ENCODE results near the gene PRPF19.

The PRPF19 gene

DNA sequence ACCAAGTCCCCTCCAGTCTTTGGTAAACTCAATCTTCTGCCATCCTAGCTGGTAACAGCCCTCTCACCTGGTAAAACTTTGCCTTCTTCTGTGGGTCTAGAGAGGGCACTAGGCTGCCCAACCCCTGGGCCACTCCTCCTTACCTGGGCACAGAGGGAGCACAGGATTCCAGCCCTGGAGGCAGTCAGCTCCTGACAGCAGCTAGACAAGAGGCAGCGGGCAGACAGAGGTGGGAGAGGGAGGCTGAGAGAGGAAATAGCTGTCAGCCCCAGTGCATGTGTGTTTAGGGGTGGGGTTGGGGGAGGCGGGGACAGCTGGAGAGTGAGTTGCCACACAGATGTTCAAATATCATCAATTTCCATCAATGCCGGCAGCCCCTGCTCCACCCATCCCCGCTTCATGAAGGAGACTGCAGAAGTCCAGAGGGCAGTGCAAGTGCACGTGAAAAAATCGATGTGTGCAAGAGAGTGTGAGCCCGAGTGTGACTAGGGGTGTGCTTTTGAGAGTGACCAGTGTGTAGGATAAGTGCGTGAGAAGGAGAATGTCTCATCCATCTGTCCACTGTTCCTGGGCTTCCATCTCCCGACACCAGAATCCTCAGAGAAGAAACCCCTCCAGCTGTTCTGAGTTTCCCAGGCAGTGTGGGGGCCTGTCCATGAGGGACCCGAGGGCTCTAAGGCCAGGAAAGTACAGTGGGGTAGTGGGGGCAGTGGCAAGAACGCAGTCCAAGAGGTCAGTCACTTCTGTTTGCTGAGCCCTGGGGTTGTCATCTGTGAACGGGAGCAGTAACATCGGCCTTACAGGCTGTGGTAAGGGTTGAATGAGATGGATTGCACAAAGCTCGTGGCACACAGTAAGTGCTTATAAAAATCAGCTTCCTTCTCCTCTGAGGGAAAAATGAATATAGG is 50.4 kb downstream of the PRPF19 start, which contains the start of gene PTGDR2:
TSS of gene PTGDR2 (minus strand) at position 225 of the 908 bp plus-strand sequence. CDS start 2,228 bp downstream, outside the sequence.
- no peak for FAIRE-seq

DNA sequence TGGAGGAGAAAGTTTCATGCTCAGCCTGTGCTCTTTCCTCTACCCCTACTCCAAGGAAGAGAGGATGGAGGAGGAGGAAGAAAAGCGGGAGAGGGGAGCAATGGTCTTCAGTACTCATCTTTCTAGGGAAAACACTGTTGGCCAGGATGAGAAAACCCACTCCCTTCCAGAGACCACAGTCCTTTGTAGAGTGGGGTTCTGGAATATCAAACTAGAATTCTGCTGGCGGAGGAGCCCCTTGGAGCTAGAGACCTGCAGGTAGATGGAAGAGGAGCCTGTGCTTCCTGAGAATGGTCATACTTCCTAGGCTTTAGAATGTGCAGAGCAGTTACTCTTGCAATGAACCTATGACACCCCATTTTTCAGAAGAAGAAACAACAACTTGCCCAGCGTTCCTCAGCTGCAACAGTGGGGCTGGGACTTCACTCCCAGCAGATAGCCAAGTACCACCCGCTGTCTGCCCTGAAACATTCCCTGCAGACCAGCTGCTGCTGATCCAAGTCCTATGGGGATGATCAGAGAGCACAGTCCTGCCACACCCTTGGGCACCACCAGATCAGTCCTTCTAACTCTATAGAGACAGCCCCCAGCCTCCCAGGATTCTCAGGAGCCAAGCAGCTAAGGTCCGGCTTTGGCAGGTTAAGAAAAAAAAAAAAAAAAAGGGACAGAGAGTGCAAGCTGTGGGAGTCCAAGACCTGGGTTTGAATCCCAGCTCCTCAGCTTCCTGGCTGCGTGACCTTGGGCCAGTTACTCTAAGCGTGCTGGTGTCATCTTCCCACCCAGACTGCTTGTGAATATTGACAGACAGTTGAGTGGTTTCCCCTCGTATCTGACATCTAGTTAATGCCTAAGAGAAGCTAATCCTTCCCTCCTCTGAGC is 51.3 kb downstream of the PRPF19 start:
- FAIRE-seq: no peak

DNA sequence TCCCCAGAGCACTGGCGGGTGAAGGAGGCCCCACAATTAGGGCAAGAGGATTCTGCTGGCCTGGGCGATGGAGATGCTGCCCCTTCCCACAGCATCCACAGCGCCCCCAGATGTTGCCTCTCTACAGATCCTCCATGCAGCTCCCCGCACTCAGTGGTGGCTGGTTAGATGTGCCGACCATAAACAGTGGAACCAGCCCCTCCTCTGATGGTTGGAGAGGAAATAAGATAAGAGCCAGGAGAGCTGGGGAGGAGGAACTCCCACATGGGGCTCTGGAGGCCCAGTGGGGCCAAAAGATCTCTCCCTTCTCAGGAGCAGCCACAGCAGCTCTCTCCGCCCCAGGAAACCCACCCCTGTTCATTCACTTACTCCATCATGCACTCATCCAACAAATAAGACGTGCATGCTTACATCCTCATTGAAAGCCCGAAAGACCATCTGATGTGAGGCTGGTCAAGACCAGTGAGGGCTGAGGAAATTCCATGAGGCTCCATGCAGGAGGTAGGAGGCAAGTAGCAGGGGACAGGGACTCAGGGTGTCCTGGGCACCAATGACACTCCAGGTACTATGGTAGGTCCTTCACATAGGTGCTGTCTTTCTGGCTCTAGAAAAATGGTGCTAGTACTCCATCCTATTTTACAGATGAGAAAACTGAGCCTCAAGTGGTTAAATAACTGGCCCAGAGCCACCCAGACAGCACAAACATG is 52.1 kb downstream of the PRPF19 start:
- FAIRE-seq: no peak

DNA sequence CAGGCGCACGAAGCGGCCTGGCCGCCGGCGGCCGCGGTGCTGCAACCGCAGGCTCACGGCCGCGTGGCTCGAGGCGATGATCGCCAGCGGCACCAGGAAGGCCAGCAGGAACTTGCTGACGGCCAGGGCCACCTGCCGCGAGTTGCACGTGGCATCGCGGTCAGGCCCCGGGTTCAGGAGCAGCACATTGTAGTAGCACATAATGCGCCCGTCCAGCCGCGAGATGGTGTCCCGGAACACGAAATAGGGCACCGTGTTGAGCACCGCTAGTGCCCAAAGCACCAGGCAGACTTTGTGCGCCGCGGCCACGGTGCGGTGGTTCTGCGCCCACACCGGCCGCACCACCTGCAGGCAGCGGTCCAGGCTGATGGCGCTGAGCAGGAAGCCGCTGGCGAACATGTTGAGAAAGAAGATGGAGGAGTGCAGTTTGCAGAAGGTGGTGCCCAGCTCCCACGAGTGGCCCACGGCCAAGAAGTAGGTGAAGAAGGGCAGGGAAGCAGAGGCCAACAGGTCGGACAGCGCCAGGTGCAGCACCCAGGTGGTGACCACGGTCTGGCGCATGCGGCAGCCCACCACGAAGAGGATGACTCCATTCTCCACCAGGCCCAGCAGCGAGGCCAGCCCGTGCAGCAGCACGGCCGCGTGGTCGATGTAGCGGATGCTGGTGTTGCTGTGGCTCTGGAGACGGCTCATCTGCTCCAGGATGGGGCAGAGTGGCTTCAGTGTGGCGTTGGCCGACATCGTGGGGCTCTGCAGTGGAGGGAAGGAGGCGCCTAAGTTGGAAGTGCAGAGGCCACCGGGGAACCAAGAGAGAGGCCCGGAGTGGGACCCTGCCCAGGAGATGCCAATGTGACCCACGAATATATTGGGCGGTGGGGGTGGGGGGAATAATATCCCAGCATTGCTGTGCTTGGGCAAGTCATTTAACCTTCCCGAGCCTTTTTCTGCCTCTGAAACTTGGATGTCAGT is 53.1 kb downstream of the PRPF19 start:
- no peak for FAIRE-seq

DNA sequence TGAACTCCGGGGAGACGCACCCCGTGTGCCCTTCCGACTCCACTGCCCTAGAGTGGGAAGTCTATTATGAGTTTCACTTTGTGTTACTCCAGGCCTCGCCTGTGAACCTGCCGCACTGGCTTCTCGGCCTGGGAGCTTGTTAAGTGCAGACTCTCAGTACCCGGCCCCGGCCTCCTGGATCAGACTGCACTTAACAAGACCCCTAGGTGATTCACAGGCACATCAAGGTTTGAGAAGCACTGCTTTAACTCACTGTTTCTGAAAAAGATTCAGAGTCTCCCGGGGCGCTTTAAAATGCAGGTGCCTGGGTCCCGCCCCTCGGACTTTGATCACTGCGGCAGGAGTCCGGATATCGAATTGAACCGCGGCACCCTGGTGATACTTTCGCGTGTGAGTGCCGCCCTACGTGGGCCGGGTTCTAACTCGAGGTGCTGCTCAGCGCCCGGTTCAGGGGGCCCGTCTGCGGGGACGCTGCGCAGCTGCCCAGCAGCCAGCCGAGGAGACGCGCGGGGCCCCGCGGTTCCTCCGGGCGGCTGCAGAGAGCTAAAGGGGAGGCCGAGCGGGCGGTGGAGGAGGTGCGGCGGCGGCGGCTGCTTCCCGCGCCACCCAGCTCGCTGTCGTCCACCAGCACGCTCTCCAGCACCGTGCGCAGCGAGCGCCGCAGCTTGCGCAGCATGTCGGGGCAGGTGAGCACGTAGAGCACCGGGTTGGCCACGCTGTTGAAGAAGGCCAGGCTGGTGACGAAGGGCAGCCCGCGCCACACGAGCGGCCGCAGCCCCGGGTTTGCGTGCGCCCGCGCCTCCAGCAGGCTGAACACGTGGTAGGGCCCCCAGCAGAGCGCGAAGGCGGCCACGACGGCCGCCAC is 54.0 kb downstream of the PRPF19 start:
- FAIRE-seq: no peak

DNA sequence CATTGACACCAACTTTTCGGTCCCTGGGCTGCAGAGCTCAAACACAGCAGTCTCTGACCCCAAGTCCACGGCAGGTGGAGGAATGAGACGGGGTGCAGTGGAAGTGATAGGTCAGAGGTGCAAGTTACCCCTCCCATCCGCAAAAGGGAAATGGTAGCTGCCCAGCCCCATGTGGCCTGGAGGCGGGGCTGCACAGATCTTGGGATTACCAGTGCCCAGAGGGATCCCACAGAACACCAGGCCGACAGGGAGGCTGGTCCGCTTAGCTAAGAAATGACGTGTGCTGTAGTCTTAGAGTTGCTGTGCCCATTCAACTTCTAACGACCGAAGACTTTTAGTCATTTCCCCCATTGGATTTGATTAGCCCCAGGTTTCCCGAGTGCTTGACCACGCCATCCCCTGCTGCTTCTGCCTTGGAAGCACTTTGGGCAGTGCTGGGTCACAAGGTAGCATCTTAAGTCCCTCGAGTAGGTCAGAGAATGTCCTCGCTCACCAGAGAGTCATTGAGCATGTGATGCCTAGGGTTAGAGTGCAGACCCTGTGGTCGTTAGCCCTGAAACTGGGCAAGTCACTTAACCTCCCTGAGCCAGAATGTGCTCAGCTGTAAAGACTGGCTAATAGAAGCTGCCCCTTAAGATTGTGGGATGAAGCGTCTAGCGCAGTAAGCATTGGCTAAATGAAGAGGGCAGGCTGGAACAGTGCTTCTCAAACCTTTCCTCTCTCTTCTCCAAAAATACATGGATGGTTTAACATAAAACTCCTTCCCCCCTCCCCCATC is 54.9 kb downstream of the PRPF19 start:
- no peak for FAIRE-seq

DNA sequence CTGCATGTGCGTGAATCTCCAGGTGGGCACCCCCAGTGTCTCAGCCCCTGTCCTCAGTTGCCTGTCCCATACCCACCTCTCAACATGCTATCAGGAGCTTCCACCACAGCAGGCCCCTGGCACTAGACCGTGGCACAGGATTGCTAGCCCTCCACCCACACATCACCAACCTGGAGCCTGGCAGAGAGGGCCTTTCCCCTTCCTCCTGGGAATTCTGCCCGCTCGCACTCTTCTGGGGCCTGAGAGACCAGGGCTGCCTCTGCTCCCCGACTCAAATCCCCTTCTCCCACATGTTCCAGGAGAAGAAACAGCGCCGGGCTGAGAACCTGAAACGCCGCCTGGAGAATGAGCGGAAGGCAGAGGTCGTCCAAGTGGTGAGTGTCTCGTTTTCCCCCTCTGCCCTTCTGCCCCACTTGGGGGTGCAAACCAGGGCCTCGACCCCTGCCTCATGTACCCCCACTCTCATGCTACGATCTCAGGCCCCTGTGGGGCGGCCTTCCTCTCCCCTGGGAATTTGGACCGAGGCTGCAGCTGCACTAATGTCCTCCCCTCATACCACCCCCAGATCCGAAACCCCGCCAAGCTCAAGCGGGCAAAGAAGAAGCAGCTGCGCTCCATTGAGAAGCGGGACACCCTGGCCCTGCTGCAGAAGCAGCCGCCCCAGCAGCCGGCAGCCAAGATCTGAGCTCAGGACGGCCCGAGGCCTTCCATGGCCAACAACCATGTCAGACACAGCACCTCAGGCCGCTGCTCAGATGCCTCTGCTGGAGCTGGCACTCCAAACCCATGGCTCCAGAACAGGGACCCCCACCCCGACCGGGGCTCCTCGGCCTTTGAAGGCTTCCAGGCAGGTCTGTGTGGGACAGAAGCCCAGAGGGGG is 56.5 kb downstream of the PRPF19 start:
- FAIRE-seq: no peak

DNA sequence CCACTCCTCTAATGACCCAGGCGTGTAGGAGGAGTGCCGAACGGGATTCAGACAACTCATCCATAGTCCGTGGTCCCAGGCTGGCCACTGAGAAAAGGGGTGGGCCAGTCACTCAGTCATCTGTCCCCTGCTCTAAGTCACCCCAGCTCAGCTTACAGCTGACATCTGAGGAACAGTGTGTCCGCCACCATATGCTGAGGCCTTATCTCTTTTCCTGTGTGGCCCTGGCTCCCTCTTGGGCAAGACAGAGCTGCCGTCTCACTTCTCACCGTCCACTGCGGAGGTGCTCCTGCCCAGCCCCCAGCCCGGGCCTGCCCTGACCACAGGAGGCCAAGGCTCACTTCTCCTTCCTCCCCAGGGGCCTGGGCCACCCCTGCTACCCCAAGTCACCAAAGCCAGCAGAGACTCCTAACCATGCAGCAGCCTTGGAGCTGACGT is 57.7 kb downstream of the PRPF19 start:
- FAIRE-seq: no peak

DNA sequence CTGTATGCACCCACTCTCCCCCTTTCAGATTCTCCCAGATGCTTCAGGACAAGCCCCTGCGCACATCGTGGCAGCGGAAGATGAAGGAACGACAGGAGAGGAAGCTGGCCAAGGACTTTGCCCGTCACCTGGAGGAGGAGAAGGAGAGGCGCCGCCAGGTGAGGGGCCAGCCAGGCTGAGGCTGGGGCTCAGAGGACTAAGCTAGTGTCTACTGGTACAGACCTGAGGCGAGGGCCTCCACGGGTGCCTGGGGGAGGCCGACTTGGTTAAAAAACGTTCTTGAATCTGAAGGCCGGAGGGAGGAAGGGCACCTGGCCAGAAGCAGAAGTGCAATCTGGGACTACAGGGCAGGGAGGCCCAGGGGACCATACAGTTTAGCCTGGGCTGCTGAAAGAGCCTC is 58.5 kb downstream of the PRPF19 start:
- no peak for FAIRE-seq

DNA sequence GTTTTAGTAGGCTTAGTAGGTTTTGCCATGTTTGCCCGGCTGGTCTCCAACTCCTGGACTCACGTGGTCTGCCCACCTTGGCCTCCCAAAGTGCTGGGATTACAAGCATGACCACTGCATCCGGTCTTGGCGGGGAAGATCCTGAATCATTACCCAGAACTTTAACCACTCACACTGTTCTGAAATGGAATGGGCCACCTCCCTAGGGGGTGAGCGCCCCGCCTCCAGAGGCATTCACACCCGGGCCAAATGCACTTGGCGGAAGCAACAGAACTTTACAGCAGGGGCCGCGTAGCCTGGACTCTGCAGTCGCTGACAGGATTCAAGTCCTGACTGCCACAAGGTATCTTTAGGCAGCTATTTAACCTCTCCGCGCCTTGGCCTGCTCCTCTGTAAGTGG is 59.1 kb downstream of the PRPF19 start:
- FAIRE-seq: no peak

DNA sequence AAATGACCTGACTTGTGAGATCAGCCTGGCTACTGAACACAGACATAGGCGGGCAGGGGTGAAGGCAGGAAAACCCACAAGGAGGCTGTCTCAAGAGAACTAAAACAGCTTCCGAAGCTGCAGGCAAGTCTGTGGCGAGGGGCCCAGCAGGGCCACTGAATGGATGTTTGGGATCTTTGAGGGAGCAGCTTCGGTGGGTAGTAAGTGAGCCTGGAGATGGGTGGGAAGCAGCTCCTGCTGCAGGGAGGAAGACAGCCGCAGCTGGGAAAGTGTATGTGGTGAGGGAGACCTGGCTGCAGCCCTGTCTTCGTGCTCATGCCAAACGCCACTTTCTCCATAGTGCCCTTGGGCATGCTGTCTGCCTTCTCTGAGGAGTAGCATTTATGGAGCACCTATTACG is 61.0 kb downstream of the PRPF19 start:
- no peak for FAIRE-seq

DNA sequence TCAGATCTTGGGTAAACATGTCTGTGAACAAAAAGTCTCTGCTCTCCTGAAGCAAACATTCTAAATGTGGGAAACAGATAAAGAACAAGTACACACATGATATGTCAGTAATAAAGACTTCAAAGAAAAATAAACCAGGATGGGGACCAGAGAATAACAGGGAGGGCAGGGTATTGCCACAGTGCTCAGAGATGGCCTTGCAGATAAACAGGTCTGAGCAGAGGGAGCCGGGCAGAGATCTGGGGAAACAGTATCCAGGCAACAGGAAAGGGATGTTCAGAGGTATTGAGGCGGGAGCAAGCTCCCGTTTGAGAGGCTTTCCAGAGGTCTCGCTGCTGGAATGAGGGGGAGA is 61.5 kb downstream of the PRPF19 start:
- FAIRE-seq: no peak

DNA sequence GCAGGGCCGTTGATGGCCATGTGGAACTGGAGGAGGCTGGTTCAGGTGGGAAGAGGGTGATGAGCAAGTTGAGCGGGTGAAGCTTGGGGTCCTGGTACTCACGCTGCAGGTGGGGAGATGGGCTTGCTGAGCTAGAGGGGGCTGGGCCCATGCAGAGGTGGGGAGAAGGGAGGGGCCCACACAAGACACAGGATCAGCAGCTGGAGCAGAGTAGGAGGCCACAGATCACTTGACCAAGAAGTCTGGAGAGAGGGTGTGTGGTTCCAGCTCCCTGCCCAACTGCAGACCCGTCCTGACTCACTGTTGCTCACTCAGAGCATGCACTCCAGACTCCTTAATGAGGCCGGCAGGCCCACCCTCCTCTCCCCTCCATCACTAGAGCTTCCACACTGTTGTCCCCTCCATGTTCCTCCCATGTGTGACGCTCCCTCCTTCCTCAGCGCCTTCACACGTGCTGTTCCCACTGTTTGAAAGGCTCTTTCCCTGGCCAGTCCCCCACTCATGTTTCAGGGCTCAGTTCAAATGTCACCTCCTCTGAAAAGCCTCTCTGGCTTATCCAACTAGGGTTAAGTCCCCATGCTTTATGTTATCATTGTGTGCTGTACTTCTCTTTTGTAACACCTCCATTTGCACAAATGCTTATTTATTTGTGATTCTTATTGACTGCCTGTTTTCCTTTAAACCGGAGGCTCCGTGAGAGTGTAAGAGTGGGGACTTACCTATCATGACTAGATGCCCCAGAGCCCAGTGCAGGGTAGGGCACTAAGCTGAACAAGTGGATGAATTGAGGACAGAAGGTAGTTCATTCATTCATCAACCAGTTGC is 62.1 kb downstream of the PRPF19 start:
- FAIRE-seq: no peak

DNA sequence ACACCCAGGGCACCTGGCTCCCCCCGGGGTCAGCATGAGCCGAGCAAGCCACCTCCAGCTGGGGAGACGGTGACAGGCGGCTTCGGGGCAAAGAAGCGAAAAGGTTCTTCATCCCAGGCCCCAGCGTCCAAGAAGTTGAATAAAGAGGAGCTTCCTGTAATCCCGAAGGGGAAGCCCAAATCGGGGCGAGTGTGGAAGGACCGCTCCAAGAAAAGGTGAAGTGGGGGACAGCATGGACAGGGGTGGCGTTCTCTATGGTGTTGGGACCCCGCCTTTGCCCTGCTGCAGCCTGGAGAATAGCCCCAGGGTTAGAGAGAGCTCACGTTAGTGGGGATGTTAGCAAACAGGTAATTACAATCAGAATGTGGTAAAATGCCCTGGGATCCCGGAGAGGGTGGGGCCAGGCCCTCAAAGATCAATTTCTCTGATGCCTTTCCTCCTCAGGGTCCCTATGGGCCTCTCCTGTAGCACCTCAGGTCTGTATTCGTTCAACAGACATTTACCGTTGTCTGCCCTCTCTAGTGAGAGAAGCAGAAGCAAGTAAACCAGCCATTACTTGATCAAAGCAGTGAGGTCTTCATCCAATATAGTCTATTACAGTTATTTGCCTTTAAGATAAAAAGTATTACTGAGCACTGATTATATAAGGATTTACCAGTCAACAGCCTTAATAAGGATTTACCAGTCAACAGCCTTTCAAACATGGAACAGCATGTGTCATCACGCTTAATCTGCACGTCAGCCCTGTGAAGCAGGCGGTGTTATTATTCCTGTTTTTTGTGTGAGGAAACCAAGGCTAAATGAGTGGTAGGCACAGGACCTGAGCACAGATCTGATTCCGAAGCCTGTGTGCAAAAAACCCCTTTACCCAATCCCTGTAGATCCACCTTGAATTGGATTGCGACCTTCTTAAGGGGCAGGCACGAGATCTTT is 63.5 kb downstream of the PRPF19 start:
- FAIRE-seq: no peak

DNA sequence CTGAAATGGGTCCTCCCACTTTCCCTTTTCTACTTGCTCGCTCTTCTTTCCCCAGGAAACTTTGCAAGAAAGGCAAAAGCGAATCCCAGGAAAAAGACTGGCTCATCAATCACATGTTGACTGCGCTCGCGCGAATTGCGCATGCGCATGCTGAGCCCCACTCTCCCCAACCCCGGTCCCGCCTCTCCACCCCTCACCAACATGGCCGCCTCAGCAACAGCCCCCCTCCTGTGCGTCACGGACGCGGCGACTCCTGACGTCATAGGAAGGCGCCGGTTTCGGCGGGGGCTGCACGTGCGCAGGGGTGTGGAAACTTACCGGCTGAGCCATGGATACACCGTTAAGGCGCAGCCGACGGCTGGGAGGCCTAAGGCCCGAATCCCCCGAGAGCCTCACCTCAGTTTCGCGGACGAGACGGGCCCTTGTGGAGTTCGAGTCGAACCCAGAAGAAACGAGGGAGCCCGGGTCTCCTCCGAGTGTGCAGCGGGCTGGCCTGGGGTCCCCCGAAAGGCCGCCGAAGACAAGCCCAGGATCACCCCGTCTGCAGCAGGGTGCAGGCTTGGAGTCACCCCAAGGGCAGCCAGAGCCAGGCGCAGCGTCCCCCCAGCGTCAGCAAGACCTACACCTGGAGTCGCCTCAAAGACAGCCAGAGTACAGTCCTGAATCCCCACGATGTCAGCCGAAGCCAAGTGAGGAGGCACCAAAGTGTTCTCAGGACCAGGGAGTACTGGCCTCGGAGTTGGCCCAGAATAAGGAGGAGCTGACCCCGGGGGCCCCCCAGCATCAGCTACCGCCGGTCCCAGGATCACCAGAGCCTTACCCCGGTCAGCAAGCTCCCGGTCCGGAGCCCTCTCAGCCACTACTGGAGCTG is 64.4 kb downstream of the PRPF19 start, which contains the start of gene CCDC86:
TSS of gene CCDC86 (plus strand) at position 317 of the 871 bp plus-strand sequence. CDS start at position 329, 12 bp downstream.
- FAIRE-seq: no peak

All from endometrium (tissue), 2 donors.